Activated T-cell treated with anti-CD3 and anti-CD28 coated beads for 48 hours (primary cell): ENCODE measurements around the gene TM7SF2.

ENCODE experiments used
- DNase-seq: peaks from one replicate; pipeline ENCODE4 v3.0.0-alpha.2; 2020; ENCODE audit warnings: low read depth

The TM7SF2 gene

GRCh38 chr11:65157336-65157735 lies 45.7 kb downstream of the TM7SF2 start:
- no peak for DNase-seq

- no peak for DNase-seq
Observed at GRCh38 chr11:65159012-65159411, 47.3 kb downstream of the TM7SF2 start.

GRCh38 chr11:65160643-65161042 lies 49.0 kb downstream of the TM7SF2 start:
- no peak for DNase-seq

GRCh38 chr11:65163684-65164083 lies 52.0 kb downstream of the TM7SF2 start:
- no peak for DNase-seq
